ENCODE measurements around the gene FRMD4A.

FRMD4A gene

GRCh38 chr10:14001298-14002040, 329.3 kb downstream of the FRMD4A start:
- H3K4me2 ChIP-seq (ENCODE audit: low read length) = no peak overlapping the region
- no peak for TF ChIP-seq EZH2phosphoT487 (IDR thresholded peaks at IDR 0.05; ENCODE audit: borderline replicate concordance, low read length)
- TF ChIP-seq CTCF (IDR thresholded peaks at IDR 0.05; ENCODE audit: low read depth, low read length, poor library complexity, severe bottlenecking) = no peak
- H3F3A ChIP-seq (ENCODE audit: control insufficient read depth, insufficient read depth) = no peaks in the 10 kb centered on the region
- no peak overlapping the region for H3K4me3 ChIP-seq (ENCODE audit: low read length)
- H3K79me2 ChIP-seq (ENCODE audit: control insufficient read depth, low read length) = no peaks in the 10 kb centered on the region
- H3K36me3 ChIP-seq (ENCODE audit: control insufficient read depth, low read length) = no peaks in the 10 kb centered on the region
- H3K4me1 ChIP-seq (ENCODE audit: control insufficient read depth, low read length) = no peaks in the 10 kb centered on the region
- no peaks in the 10 kb centered on the region for H4K20me1 ChIP-seq (ENCODE audit: control insufficient read depth, insufficient read depth, low read depth, low read length)
- H3K27ac ChIP-seq (ENCODE audit: low read depth, low read length) = no peak overlapping the region
- no peaks in the 10 kb centered on the region for H3K9me2 ChIP-seq (replicated peaks; ENCODE audit: control insufficient read depth, low read length)
- H3K9me3 ChIP-seq (ENCODE audit: control insufficient read depth, insufficient read depth, low read length) = no peaks in the 10 kb centered on the region
- H3K27me3 ChIP-seq (ENCODE audit: control insufficient read depth, low read length) = peaks cover 27% of the 10 kb centered on the region

- no peaks in the 10 kb centered on the region for H3K36me3 ChIP-seq (ENCODE audit: control insufficient read depth, low read length)
- H3K4me2 ChIP-seq (ENCODE audit: low read length) = no peak overlapping the region
- no peak for TF ChIP-seq EZH2phosphoT487 (IDR thresholded peaks at IDR 0.05; ENCODE audit: borderline replicate concordance, low read length)
- TF ChIP-seq CTCF (IDR thresholded peaks at IDR 0.05; ENCODE audit: low read depth, low read length, poor library complexity, severe bottlenecking) = no peak
Measured at GRCh38 chr10:13998163-13998835, 332.4 kb downstream of the FRMD4A start.

GRCh38 chr10:13997650-13998049, 333.1 kb downstream of the FRMD4A start:
- Histone ChIP-seq H3K36me3 (ENCODE audit: control insufficient read depth, low read length) (no peaks in the 10 kb centered on the region), H3K9me2 (replicated peaks; ENCODE audit: control insufficient read depth, low read length) (no peaks in the 10 kb centered on the region), H3K79me2 (ENCODE audit: control insufficient read depth, low read length) (no peaks in the 10 kb centered on the region), H3K4me2 (ENCODE audit: low read length) (no peak overlapping the region), H3K4me3 (ENCODE audit: low read length) (no peak overlapping the region), H3K27ac (ENCODE audit: low read depth, low read length) (no peak overlapping the region), H3K27me3 (ENCODE audit: control insufficient read depth, low read length) (peaks cover 29% of the 10 kb centered on the region), H4K20me1 (ENCODE audit: control insufficient read depth, insufficient read depth, low read depth, low read length) (no peaks in the 10 kb centered on the region), H3F3A (ENCODE audit: control insufficient read depth, insufficient read depth) (peaks cover 11% of the 10 kb centered on the region; the same call in 1 of the 2 replicates), H3K9me3 (ENCODE audit: control insufficient read depth, insufficient read depth, low read length) (no peaks in the 10 kb centered on the region), H3K4me1 (ENCODE audit: control insufficient read depth, low read length) (peaks cover 28% of the 10 kb centered on the region)
- no peak for TF ChIP-seq EZH2phosphoT487 (IDR thresholded peaks at IDR 0.05; ENCODE audit: borderline replicate concordance, low read length)
- TF ChIP-seq CTCF (IDR thresholded peaks at IDR 0.05; ENCODE audit: low read depth, low read length, poor library complexity, severe bottlenecking) = no peak

More at GRCh38 chr10:13998163-13998835, 332.4 kb downstream of the FRMD4A start:
- Histone ChIP-seq H3K9me2 (replicated peaks; ENCODE audit: control insufficient read depth, low read length) (no peaks in the 10 kb centered on the region), H3K9me3 (ENCODE audit: control insufficient read depth, insufficient read depth, low read length) (no peaks in the 10 kb centered on the region), H3F3A (ENCODE audit: control insufficient read depth, insufficient read depth) (peaks cover 9% of the 10 kb centered on the region; the same call in 1 of the 2 replicates), H3K4me1 (ENCODE audit: control insufficient read depth, low read length) (peaks cover 21% of the 10 kb centered on the region), H3K27me3 (ENCODE audit: control insufficient read depth, low read length) (peaks cover 29% of the 10 kb centered on the region), H4K20me1 (ENCODE audit: control insufficient read depth, insufficient read depth, low read depth, low read length) (no peaks in the 10 kb centered on the region), H3K27ac (ENCODE audit: low read depth, low read length) (no peak overlapping the region), H3K79me2 (ENCODE audit: control insufficient read depth, low read length) (no peaks in the 10 kb centered on the region), H3K4me3 (ENCODE audit: low read length) (no peak overlapping the region)
